Esophagus muscularis mucosa (tissue), 4 donors: ENCODE results near the gene PNPLA7. TPM values are rescaled to one million over a fixed set of nuclear protein-coding genes. Genes with fewer than 3 reads are reported as not detected.

Experiments used
- DNase-seq: peaks from one replicate; pipeline ENCODE4 v3.0.0-alpha.2; 2017; ENCODE audit errors: extremely low spot score
- H3K27ac ChIP-seq, 4 donors: fragments of 200-600 bp; sonication (generic); replicated peaks in 1 of 4; 1 replicate in 3 of 4; 2 replicates in 1 of 4; pipeline ENCODE4 v1.5.1; 2016 to 2019; ENCODE audit warnings: mild to moderate bottlenecking in 1 of 4
- H3K27me3 ChIP-seq, 4 donors: fragments of 200-600 bp; sonication (generic); one replicate each; pipeline versions ENCODE4 v1.5.1 to v1.6.0; 2016 to 2019
- H3K36me3 ChIP-seq, 4 donors: fragments of 200-600 bp; sonication (generic); one replicate each; pipeline ENCODE4 v1.5.1; 2016 to 2019
- H3K4me1 ChIP-seq, 4 donors: fragments of 200-600 bp; sonication (generic); one replicate each; pipeline ENCODE4 v1.5.1; 2016 to 2019
- H3K4me3 ChIP-seq, 4 donors: fragments of 200-600 bp; sonication (generic); 1 replicate in 2 of 4; 2 replicates in 2 of 4; pipeline ENCODE4 v1.5.1; 2016 to 2019; ENCODE audit warnings: mild to moderate bottlenecking in 4 of 4, moderate library complexity in 1 of 4
- H3K9me3 ChIP-seq, 4 donors: fragments of 200-600 bp; sonication (generic); 1 replicate in 3 of 4; 2 replicates in 1 of 4; pipeline ENCODE4 v1.5.1; 2016 to 2019
- CTCF ChIP-seq, 3 experiments: fragments of 200-600 bp in 2 of 3; fragments of 450-650 bp in 1 of 3; sonication (generic) in 2 of 3; IDR thresholded peaks; one replicate each; pipeline ENCODE4 v1.5.1; 2017 to 2019; ENCODE audit warnings: antibody characterized with exemption in 3 of 3, mild to moderate bottlenecking in 2 of 3, moderate library complexity in 1 of 3
- EP300 ChIP-seq: sonication (generic); formaldehyde crosslinking; IDR thresholded peaks from one replicate; pipeline ENCODE4 v1.6.1; 2017; ENCODE audit warnings: antibody characterized with exemption
- POLR2A ChIP-seq: fragments of 450-650 bp; IDR thresholded peaks from one replicate; pipeline ENCODE4 v1.6.1; 2017; ENCODE audit warnings: antibody characterized with exemption, moderate library complexity, mild to moderate bottlenecking, low read depth
- POLR2AphosphoS5 ChIP-seq, 2 donors: sonication (generic); formaldehyde crosslinking; IDR thresholded peaks; one replicate each; pipeline ENCODE4 v1.6.1; 2017; ENCODE audit warnings: antibody characterized with exemption in 2 of 2
- WGBS: methylation state at CpG from one replicate; pipeline ENCODE4 v1.1.5; 2018; 5-methylcytosine and 5-hydroxymethylcytosine counted together
- intact Hi-C: fragments of 100-400 bp; cut with DNase I; formaldehyde crosslinking; loops from one replicate; pipeline ENCODE4 v1.15.1; 2023
- total RNA-seq, 4 donors: library from RNA; depleted of rRNA; stranded (reverse); fragments of >200 nt; gene quantifications; one replicate each; pipeline versions ENCODE4 v1.1.0 to v1.2.1, GENCODE V29; 2016

Gene PNPLA7
- total RNA-seq, 4 donors from 2014 or later: 3.0 to 6.2 (median 4.0) TPM

- WGBS: 33% methylated on average over 4 of the region's 7 CpGs
- H3K4me3 ChIP-seq: peak overlapping the region; percentile 43 to 55 (median 46)
- H3K4me1 ChIP-seq: peaks cover 7 to 22% (median 15%) of the 10 kb centered on the region in 4 donors
- no peak overlapping the region for H3K27ac ChIP-seq
- H3K9me3 ChIP-seq: no peaks in the 10 kb centered on the region
- intact Hi-C loops: no loop called here
- H3K27me3 ChIP-seq: peaks cover 0 to 74% (median 13%) of the 10 kb centered on the region in 4 donors
- TF ChIP-seq CTCF (IDR thresholded peaks at IDR 0.05): no peak
- TF ChIP-seq EP300: no peak
- TF ChIP-seq POLR2A: no peak
- no peak for TF ChIP-seq POLR2AphosphoS5 (IDR thresholded peaks at IDR 0.05)
- no peaks in the 10 kb centered on the region for H3K36me3 ChIP-seq
- DNase-seq: no peak
These were observed 108.3 kb downstream of the PNPLA7 start for GRCh38 chr9:137441935-137442321.

- intact Hi-C loops: no loop called here
- Histone ChIP-seq H3K9me3 (no peaks in the 10 kb centered on the region), H3K36me3 (no peaks in the 10 kb centered on the region), H3K27me3 (peaks cover 0 to 79% (median 13%) of the 10 kb centered on the region in 4 donors), H3K4me3 (peak within 1 kb of the TSS; percentile 43 to 55 (median 46)), H3K4me1 (peaks cover 7 to 23% (median 16%) of the 10 kb centered on the region in 4 donors), H3K27ac (no peak within 1 kb of the TSS)
- no peak for DNase-seq
- no CpG with 5 or more reads among the region's 62 CpGs for WGBS
- no peak for TF ChIP-seq EP300
- TF ChIP-seq CTCF (IDR thresholded peaks at IDR 0.05): no peak
- no peak for TF ChIP-seq POLR2A
- no peak for TF ChIP-seq POLR2AphosphoS5 (IDR thresholded peaks at IDR 0.05)
These were observed 108.8 kb downstream of the PNPLA7 start, which contains the start of gene ENTPD8 for GRCh38 chr9:137441289-137441934. Gene ENTPD8, minus strand, starts transcription at chr9:137441357. Its CDS starts 3,072 bp downstream, at chr9:137438285.

GRCh38 chr9:137439158-137439714 lies 111.0 kb downstream of the PNPLA7 start:
- WGBS: 83% methylated on average over 4 of the region's 18 CpGs

GRCh38 chr9:137438591-137439157 lies 111.5 kb downstream of the PNPLA7 start:
- intact Hi-C loops: no loop called here
- WGBS: 62% methylated on average over 4 of the region's 22 CpGs
- TF ChIP-seq POLR2AphosphoS5 (IDR thresholded peaks at IDR 0.05): no peak
- no peak for TF ChIP-seq CTCF (IDR thresholded peaks at IDR 0.05)
- TF ChIP-seq POLR2A: no peak
- no peak for TF ChIP-seq EP300
- Histone ChIP-seq H3K27me3 (peaks cover 0 to 81% (median 13%) of the 10 kb centered on the region in 4 donors), H3K27ac (no peak overlapping the region), H3K36me3 (no peaks in the 10 kb centered on the region), H3K4me1 (peaks cover 7 to 20% (median 19%) of the 10 kb centered on the region in 4 donors), H3K4me3 (no peak overlapping the region), H3K9me3 (no peaks in the 10 kb centered on the region)
- no peak for DNase-seq

More at GRCh38 chr9:137439158-137439714, 111.0 kb downstream of the PNPLA7 start:
- TF ChIP-seq POLR2AphosphoS5 (IDR thresholded peaks at IDR 0.05) (no peak), POLR2A (no peak), EP300 (no peak), CTCF (IDR thresholded peaks at IDR 0.05) (no peak)
- Histone ChIP-seq H3K27me3 (peaks cover 0 to 84% (median 13%) of the 10 kb centered on the region in 4 donors), H3K4me1 (peaks cover 7 to 20% (median 19%) of the 10 kb centered on the region in 4 donors), H3K36me3 (no peaks in the 10 kb centered on the region), H3K9me3 (no peaks in the 10 kb centered on the region), H3K4me3 (no peak overlapping the region), H3K27ac (no peak overlapping the region)
- no peak for DNase-seq
- intact Hi-C loops: no loop called here
